ENCODE measurements around the gene SH3BP1.

- peak; percentile 62 to 96 (median 80) for TF ChIP-seq CTCF (IDR thresholded peaks at IDR 0.05)
- no peak for TF ChIP-seq POLR2A (IDR thresholded peaks at IDR 0.05)
Measured at GRCh38 chr22:37623075-37624016, 16.1 kb upstream of the SH3BP1 start.

Measured in uterus (tissue), 2 donors.